HG02884 (cell line): Measurements from ENCODE around the gene GADD45GIP1.

Source experiments
- ATAC-seq: cut with Tn5 transposase; IDR thresholded peaks from one replicate; pipeline ENCODE4 v1.9.1; 2021; ENCODE audit warnings: mild to moderate bottlenecking, moderate library complexity; ENCODE audit not compliant: unreplicated experiment

Gene GADD45GIP1

DNA sequence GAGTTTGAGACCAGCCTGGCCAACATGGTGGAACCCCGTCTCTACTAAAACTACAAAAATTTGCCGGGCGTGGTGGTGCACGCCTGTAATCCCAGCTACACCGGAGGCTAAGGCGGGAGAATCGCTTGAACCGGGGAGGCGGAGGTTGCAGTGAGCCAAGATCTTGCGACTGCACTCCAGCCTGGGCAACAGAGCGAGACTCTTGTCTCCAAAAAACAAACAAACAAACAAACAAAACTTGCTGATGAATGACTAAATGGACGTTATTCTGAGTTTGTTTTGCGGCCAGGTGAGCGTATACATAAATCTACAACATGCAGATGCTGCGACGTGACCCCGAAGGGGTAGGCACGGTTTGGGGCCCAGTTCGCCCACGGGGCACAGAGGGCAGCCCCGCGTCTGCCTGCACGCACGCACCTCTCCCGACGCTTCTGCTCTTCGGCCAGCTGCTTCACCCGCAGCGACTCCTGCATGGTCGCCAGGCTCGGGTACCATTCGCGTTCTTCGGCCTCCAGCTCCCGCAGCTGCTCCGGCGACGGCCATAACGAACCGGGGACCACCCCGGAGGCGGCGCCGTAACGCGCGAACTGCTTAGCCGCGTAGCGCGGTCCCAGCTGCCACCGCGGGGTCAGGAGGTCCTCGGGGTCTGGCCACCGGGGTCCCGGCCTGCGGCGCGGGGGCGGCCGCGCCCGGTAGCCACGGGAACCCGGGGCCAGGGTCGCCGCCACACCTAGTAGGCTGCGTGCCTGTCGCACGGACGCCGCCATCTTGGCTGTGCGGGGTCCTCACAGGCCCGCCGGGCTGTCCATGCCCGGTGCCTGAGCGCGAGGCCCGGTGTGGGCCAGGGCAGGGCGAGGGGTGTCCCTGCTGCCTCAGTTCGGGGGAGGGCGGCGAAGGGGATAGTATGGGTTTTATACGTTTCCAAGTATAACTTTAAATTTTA is at the start of gene GADD45GIP1:
Gene GADD45GIP1, minus strand, starts transcription at position 778 of the 943 bp plus-strand sequence. Its CDS starts 11 bp downstream, at position 767.
- ATAC-seq: peak; percentile 63

DNA sequence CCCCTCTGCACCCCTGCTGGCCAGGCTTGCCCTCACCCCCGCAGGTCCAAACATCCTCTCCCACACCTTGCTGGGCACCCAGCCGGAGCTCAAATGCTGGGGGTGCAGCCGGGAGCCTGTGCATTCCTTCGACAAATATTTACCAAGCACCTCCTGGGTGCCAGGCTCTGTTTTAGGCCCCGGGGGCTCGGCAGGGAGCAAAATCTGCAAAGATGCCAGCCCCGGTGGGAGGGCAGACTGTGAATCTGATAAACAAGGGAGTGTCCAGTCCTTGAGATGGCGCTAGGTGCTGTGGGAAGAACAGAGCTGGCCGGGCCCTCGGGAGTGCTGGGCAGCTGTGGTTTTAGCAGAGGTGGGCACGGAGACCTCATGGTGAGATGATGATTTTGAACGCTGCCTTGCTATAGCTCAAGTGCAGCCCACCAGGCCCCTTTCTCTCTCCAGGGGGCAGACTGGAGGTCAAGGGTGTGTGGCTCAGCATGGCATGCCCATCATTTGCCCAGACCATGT is 48.9 kb upstream of the GADD45GIP1 start:
- no peak for ATAC-seq

DNA sequence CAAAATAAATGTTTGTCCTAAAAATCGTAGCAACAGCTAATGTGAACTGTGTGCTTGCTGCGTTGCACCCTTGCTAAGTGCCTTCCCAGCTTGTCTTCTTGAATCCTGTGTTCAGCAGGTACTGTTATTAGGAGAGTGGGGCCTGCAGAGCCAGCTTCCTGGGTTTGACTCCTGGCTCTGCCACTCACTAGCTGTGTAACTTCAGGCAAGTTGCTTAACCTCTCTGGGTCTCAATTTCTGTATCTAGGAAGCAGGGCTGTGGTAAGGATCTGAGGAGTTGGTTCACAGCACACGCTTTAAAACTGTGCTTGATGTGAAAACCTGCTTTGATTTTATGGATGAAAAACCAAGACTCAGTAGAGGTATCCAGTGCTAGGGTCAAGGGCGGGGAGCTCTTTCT is 48.2 kb upstream of the GADD45GIP1 start:
- no peak for ATAC-seq

DNA sequence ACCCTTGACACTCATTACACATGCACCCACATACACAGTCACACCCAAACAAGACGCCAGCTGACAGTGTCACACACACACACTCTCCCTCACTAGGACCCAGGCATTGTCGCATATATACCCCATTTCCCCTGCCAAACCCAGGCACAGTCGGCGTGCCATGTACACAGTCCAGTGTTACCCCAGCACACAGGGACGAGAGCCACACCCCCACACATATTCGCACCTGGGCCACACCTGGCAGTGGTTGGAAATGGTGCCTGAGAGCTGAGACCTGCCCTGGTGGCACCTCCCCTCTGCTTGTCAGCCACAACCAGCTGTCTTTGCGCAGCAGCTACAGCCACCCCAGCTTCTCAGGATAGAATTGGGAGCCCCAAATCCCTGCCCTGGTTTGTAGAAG is 47.2 kb upstream of the GADD45GIP1 start:
- no peak for ATAC-seq

DNA sequence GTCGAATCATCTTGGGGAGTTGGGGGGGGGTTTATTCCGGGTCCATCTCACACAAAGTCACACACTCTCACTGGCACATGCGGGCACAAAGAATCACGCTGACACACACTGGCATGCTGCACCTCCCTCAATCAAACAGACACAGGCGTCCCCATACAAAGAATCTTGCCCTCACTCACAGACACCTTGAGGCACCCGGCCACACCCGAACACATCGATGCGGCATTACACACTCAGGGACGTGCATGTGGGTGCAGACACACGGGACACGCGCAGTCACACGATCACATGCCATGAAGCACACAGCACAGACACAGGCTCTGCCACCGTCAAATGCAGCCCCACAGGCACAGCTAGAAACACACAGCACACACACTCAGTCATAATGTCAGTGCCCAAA is 46.1 kb upstream of the GADD45GIP1 start:
- no peak for ATAC-seq

DNA sequence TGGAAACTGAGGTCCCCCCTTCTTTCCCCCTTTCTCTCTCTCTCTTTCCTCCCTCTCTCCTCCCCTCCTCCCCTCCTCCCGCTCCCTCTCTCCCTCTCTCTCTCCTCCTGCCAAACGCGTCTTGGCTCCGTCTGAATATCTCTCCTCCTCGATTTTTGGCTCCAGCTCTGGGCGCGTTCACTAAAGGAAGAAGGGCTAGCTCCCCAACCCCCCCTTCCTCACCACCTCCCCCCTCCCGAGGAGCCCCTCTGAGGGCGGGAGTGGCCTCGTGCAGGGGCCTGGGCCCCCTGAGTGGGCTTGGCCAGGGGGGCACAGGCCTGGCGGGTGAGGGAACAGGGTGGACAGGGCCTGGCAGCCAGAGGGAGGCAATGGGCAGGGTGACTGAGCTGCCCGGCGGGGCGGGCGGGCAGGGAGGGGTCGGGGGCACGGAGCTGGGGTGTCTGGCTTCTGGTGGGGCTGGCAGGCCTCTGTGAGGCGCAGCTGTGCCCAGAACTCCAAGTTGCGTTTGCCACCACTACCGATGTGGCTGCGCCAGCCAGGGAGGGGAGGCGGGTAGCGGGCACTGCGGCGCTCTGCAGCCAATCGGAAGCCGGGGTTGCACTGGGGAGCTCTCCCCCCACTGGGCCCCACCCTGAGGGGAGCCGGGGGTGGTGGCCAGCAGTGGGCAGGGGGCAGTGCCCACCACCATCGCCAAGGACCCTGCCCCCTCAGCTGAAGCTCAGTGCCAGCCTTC is 45.3 kb upstream of the GADD45GIP1 start:
- no peak for ATAC-seq

DNA sequence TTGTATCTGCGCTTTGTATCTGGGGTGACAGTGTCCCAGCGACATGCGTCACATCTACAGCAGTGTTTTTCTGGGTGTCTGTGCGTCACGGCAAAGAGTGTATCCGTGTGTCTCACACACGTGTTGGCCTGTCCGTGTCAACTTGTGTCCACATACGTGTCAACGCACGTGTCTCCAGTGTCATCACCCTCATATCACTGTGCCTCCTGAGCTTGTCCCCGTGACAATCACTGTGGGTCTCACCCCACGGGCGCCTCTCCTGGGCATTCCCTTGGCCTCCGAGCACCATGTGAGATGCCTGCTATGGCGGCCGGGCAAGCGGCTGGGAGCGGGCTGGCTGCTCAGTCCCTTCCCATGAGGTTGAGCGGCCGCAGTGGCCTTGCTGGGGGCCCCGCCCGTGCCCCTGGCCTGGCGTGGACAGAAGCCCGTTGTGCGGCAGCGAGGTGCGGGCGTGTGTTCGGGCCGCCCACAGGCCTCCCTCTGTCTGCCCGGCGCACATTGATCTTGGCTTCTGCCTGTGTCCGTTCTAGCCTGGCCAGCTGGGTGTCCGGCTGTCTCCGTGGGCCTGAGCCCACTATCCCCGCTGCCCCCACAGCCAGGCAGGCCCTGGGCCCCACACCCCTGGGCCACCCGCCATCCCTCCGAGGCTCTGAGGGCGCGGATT is 44.6 kb upstream of the GADD45GIP1 start:
- ATAC-seq: no peak

DNA sequence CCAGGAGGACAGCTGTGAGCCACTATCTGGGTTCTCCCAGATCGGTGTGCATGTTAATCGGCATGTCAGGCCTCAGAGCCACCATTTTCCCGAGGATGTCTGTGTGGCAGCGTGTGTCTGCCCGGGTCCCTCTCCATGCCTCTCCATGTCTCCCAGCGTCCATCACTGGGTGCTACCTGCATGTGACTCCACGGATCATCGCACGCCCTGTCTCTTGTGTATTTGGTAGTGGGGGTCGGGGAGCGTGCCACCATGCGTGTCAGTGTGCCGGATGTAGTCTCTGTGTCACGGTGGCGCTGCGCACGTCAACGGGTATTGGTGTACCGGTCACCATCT is 44.1 kb upstream of the GADD45GIP1 start:
- no peak for ATAC-seq

DNA sequence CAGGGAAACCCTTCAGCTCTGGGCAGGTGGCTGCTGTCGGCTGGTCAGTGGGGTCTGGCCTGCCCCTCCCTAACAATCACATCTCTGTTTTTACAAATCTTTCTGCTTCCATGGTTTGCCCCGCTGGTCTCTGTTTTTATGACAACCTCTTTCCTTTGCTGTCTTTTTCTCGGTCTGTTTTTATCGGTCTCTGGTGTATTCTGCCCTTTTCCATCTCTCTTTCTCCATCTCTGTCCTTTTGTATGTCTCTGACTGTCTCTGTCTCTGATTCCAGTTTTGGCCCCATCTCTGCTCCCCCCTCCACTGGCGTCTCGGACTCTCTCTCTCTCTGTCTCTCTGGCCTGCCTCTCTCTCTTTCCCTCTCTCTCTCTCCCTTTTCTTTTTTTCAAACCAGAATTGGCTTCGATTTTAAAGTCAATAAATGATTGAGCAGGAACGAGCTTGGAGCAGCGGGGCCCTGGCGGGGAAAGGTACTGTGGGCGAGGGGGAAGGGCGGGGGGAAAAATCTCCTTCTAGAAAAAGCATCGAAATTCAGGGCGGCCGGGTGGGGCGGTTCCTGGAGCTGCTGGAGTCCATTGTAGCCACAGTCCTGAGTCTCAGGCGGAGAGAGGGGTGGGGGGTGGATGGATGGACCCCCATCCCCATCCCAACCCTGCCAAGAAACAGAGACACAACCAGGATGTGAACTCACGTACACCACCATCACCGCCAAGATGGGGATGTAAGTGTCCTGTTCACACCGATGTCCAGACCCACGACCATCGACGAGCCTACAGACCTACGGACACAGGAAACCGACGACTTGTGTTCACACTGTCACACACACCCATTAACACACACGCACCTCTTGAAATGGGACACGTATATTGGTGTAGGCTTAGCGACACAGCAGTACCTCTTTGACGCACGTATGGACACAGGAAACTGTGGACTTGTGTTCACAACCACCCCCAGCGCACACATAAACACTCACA is 41.2 kb upstream of the GADD45GIP1 start:
- no peak for ATAC-seq

DNA sequence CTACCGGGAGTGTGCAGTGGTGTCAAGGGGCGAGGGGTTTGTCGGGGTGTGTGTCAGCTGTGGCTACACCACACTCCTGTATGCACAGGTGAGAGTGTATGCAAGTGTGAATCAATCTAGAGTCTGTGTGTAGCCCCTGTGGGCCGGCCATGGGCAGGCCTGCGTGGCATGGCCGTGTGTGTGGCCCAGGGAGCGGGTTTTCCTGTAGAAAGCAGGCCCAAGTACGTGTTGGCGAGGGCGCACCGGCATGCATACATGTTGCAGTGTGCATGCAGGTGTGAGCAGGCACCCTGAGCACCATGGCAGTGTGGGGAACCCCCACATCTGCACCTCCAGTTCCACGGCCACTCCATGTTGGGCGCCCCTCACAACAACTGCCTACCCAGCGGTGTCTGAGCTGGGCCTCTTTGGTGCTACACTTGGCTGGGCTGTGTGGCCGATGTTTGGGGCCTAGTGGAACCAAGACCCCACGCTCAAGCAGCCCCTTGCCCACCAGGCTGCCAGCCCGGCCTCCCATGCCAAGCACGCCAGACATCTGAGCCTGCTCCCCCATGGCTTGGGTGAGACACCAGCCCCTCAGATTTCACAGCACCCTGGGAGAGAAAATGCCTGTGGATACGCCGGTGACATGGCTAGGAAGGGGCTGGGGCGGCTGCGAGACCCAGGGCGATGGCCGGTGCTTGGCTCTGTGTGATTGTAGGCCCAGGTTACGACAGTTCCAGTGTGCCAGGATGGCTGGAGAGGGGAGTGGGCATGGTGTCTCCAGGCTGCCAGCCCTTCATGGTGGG is 40.4 kb upstream of the GADD45GIP1 start:
- no peak for ATAC-seq

DNA sequence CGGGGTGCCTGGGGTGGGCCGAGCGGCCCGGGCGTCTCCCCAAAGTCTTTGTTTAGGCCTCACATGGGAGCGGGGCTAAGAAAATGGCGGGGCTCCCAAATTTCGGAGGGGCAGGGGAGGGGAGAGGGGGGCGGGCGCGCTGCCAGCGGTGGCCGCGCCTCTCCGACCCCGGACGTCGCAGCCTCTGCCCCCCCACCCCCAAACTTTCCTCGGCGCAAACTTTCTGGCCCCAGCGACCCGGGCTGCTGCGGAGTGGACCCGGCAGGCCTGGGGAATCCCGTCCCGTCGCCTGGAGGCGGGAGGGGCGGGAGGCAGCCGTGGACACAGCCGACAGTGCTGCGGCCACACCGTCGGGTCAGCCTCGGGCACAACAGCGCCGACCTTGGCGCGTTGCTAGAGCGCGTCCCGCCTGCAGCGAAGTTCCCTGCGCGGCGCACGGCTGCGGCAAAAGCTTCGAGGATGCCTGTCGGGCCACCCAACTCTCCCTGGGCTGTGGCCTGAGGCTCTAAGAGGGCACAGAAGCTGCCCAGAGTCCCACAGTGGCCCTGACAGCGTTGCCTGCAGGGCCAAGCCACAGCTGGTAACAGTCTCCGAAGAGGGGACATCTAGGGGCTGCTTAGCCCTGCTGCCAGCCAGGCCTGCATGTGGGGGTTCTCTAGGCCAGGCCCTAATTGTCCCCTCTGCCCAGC is 39.5 kb upstream of the GADD45GIP1 start:
- ATAC-seq: no peak

DNA sequence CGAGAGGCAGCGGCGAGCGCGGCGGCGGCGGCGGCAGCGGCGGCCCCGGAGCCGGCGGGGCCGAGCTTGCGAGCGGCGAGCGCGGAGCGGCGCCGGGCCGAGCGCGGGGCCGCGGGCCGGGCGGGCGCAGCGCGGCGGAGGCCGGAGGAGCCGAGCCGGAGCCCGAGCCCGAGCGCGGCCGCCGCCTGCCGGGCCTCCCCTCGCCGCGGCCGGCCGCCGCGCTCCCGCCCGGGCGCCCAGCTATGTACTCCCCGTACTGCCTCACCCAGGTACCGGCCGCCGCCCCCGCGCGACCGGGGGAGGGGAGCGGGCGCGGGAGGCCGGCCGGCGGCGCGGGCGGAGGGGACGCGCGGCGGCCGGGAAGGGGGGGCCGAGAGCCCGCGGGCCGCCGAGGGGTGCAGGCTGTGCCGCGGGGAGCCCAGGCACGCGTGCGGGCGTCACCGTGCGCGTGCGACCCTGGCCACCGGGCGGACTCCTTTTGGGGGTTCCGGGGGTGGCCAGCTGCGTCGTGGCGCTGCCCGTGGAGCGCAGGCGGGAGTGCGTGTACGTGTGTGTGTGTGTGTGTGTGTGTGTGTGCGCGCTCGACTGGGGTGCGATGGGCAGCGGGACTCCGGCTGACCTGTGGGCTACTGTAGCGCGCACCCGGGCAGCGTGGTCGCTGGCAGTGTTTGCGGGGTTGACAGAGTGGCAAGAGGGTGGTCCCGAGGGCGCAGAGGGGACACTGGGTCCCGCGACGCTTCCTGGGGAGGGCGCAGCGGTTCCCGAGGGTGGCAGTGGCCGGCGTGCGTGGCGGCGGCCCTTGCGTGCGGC is 38.8 kb upstream of the GADD45GIP1 start:
- ATAC-seq: no peak

DNA sequence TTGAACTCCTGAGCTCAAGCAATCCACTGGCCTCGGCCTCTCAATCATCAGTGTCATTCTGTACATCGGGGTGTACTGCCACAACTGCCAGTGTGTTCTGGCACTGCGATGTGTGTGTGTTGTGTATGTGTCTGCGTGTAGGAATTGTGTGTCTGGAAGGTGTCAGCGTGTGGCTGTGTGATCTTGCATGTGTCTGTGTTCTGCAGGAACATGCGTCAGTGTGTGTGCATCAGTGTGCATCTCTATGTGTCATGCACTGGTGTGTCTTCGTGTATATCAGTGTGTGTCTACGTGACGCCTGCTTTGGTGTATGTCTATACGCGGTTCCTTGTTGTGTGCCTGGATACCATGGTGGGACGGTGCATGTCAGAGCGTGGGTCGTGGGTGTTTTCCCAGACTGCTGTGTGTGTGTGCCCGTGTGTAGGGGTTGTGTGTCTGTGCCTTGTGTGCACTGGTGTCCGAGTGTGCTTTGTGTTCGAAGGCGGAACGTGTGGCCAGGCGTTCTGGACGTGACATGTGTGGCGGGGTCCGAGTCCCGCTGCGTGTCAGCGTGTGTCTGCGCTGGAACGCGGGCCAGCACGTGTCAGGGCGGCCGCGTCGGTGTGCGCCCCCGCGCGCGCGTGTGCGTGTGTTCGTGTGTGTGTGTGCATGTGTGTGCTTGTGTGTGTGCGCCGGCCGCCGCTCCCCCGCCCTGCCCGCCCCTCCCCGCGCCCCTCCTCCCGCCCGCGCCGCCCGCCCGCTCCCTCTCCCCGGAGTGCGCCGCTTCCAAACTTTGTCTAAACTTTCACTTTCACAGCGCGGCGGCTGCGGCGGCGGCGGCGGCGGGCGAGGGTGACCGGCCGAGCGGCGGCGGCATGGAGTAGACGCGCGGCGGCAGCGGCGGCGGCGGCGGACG is 37.9 kb upstream of the GADD45GIP1 start, which contains the start of gene NFIX:
Gene NFIX, plus strand, starts transcription at position 775 of the 895 bp plus-strand sequence. CDS start 363 bp downstream, outside the sequence.
- no peak for ATAC-seq

DNA sequence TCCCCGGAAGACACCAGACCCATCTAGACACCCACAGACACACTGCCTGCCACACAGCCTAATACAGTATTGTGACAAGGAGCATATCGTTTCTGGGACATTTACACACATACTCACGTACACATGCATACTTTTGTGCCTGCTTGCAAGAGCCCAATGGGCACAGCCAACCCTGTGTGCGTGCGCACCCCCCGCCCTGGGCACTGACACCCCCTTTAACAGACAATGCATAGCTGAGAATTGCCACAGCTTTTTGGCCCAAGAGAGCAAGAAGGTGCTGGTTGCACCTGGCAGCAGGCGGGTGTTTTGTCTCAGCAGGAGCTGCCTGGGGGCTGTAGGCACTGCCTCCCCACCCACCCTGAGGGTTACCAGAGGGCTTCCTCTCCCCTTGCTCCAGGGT is 36.5 kb upstream of the GADD45GIP1 start:
- ATAC-seq: no peak

DNA sequence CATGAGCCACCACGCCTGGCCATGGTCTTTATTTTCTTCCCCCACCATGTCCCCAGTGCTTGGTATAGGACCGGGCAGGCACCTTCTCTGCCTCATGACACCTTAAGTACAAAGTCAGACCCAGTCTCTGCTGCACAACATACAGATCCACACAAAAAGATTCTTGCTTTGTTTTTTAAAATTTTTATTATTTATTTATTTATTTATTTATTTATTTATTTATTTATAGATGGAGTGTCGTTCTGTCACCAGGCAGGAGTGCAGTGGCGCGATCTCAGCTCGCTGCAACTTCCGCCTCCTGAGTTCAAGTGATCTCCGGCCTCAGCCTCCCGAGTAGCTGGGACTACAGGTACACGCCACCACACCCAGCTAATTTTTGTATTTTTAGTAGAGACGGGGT is 35.7 kb upstream of the GADD45GIP1 start:
- no peak for ATAC-seq

DNA sequence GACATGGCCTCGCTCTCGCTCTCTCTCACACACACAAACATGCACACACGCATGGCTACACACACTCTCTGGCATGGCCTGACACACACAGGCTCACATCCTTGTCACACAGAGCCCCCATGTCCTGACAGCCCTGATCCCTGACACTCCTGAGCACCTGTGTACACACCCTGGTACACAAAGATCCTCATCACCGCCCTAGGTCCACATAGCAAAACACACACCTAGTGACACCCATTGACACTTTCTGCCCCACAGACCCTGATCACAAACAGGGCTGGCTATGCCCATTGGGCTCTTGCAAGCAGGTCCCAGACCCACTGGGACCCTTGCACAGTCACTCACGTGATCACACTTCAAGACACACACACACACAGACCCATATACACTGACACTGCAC is 34.3 kb upstream of the GADD45GIP1 start:
- ATAC-seq: no peak

DNA sequence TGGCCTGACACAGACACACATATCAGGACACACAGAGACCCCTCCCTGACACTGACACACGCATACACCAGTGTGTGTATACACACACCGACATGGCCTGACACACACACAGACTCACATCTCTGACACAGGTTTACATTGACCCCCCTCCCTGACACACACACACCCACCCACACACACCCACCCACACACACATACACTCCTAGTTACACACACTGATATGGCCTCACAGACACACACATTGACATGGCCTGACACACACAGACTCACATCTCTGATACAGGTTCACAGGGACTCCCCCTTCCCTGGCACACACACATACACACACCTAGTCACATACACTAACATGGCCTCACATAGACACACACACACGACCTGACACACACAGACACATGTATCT is 33.8 kb upstream of the GADD45GIP1 start:
- no peak for ATAC-seq
